ENCODE data around the gene OCA2.

GRCh38 chr15:28019594-28020309 is 79.4 kb downstream of the OCA2 start:
- TF ChIP-seq CTCF (conservative IDR thresholded peaks at IDR 0.05; ENCODE audit: low read depth, low read length): no peak
- TF ChIP-seq EZH2 (IDR thresholded peaks at IDR 0.05; ENCODE audit: borderline replicate concordance, low read depth, low read length, poor library complexity, severe bottlenecking): no peak
